ENCODE measurements around the gene EFEMP2. TPM values are rescaled to one million over a fixed set of nuclear protein-coding genes. Genes with fewer than 3 reads are reported as not detected.

Gene EFEMP2
- total RNA-seq, 1 experiment from 2014 or later: 31.2 TPM

- TF ChIP-seq CTCF (conservative IDR thresholded peaks at IDR 0.05; ENCODE audit: low read depth, low read length) (no peak), EZH2 (IDR thresholded peaks at IDR 0.05; ENCODE audit: borderline replicate concordance, low read depth, low read length, poor library complexity, severe bottlenecking) (no peak)
- Histone ChIP-seq H3K27me3 (replicated peaks; ENCODE audit: insufficient read depth, low read depth, low read length, poor library complexity) (no peaks in the 10 kb centered on the region), H3K4me1 (ENCODE audit: insufficient read depth, low read length, poor library complexity, severe bottlenecking) (peaks cover 25% of the 10 kb centered on the region), H3K9me3 (ENCODE audit: low read depth, low read length, poor library complexity, severe bottlenecking) (no peaks in the 10 kb centered on the region), H3K36me3 (ENCODE audit: insufficient read depth, low read length, poor library complexity, severe bottlenecking) (no peaks in the 10 kb centered on the region), H3K27ac (ENCODE audit: low read depth, low read length, poor library complexity, severe bottlenecking) (no peak overlapping the region), H3K4me3 (ENCODE audit: low read depth, low read length, poor library complexity, severe bottlenecking) (no peak overlapping the region)
- ChIA-PET CTCF (no interaction called here), POLR2A (ENCODE audit: low non-redundant PET) (interaction anchor here (0.6 to 0.8 kb wide), 2 partner anchors 17 to 19 kb away, joined by 3 to 7 read pairs; no protein-coding TSS in a partner anchor)
- no peak for DNase-seq (ENCODE audit: low spot score)
- intact Hi-C loops (cut with micrococcal nuclease; ENCODE audit: unreplicated experiment): no loop called here
- BruUV-seq (replicated peaks): no TSS peak
Observed at GRCh38 chr11:65897020-65897471, 24.4 kb upstream of the EFEMP2 start.

GRCh38 chr11:65896034-65896999 is 23.7 kb upstream of the EFEMP2 start:
- POLR2A ChIA-PET (ENCODE audit: low non-redundant PET): no interaction called here
- BruUV-seq (replicated peaks): no TSS peak
- H3K27ac ChIP-seq (ENCODE audit: low read depth, low read length, poor library complexity, severe bottlenecking): no peak overlapping the region

GRCh38 chr11:65895482-65895981 is 22.9 kb upstream of the EFEMP2 start:
- Histone ChIP-seq H3K36me3 (ENCODE audit: insufficient read depth, low read length, poor library complexity, severe bottlenecking) (no peaks in the 10 kb centered on the region), H3K27ac (ENCODE audit: low read depth, low read length, poor library complexity, severe bottlenecking) (no peak overlapping the region), H3K4me1 (ENCODE audit: insufficient read depth, low read length, poor library complexity, severe bottlenecking) (peaks cover 30% of the 10 kb centered on the region), H3K9me3 (ENCODE audit: low read depth, low read length, poor library complexity, severe bottlenecking) (no peaks in the 10 kb centered on the region), H3K4me3 (ENCODE audit: low read depth, low read length, poor library complexity, severe bottlenecking) (no peak overlapping the region), H3K27me3 (replicated peaks; ENCODE audit: insufficient read depth, low read depth, low read length, poor library complexity) (no peaks in the 10 kb centered on the region)
- TF ChIP-seq EZH2 (IDR thresholded peaks at IDR 0.05; ENCODE audit: borderline replicate concordance, low read depth, low read length, poor library complexity, severe bottlenecking) (no peak), CTCF (conservative IDR thresholded peaks at IDR 0.05; ENCODE audit: low read depth, low read length) (no peak)
- ChIA-PET POLR2A (ENCODE audit: low non-redundant PET) (no interaction called here), CTCF (no interaction called here)
- no TSS peak for BruUV-seq (replicated peaks)
- DNase-seq (ENCODE audit: low spot score): no peak
- intact Hi-C loops (cut with micrococcal nuclease; ENCODE audit: unreplicated experiment): no loop called here

More at GRCh38 chr11:65896034-65896999, 23.7 kb upstream of the EFEMP2 start:
- H3K27me3 ChIP-seq (replicated peaks; ENCODE audit: insufficient read depth, low read depth, low read length, poor library complexity): no peaks in the 10 kb centered on the region
- peaks cover 30% of the 10 kb centered on the region for H3K4me1 ChIP-seq (ENCODE audit: insufficient read depth, low read length, poor library complexity, severe bottlenecking)
- no peaks in the 10 kb centered on the region for H3K36me3 ChIP-seq (ENCODE audit: insufficient read depth, low read length, poor library complexity, severe bottlenecking)
- no peaks in the 10 kb centered on the region for H3K9me3 ChIP-seq (ENCODE audit: low read depth, low read length, poor library complexity, severe bottlenecking)
- intact Hi-C loops (cut with micrococcal nuclease; ENCODE audit: unreplicated experiment): no loop called here
- DNase-seq (ENCODE audit: low spot score): no peak
- H3K4me3 ChIP-seq (ENCODE audit: low read depth, low read length, poor library complexity, severe bottlenecking): no peak overlapping the region
- CTCF ChIA-PET: no interaction called here
- TF ChIP-seq CTCF (conservative IDR thresholded peaks at IDR 0.05; ENCODE audit: low read depth, low read length): no peak
- TF ChIP-seq EZH2 (IDR thresholded peaks at IDR 0.05; ENCODE audit: borderline replicate concordance, low read depth, low read length, poor library complexity, severe bottlenecking): no peak

Data from A673 (cell line).